Stimulated activated CD4-positive, alpha-beta T cell treated with anti-CD3 and anti-CD28 coated beads, Interleukin-4, amount 100 ng/mL, for 1 hour (primary cell): ENCODE results near the gene RPL13.
"Not testable (repeated sequence)": the region's sequence is repeated elsewhere in the genome, so short reads cannot be mapped to it uniquely, and the experiment has no call there.

Experiments
- DNase-seq: peaks from one replicate; pipeline ENCODE4 v3.0.0-alpha.2; 2020

RPL13 gene

DNA sequence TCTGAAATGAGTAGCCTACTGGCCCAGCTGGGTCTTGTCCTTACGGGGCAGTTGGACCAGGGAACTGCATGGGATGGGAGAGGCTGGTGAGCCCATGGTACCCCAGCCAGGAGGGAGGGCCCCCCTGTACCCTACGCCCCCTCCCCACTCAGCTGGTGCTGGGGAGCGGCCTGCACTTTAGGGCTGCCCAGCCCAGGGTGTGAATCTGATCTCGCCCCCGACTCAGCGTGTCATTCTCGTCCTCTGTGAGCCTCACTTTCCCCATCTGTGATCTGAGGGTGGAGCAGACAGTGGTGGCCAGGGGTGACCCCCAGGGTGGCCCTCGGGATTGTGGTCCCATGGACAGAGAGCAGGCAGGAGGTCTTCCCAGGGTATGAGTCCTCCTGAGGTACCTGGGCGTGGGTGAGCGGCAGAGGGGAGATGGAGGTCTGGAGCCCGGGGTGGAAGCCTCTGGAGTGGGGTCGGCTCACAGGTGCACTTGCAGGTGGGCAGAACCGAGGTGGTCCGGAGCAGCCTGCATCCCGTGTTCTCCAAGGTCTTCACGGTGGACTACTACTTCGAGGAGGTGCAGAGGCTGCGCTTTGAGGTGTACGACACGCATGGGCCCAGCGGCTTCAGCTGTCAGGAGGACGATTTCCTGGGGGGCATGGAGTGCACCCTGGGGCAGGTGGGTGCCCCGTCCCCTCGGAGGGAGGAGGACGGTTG, 16.7 kb downstream of the RPL13 start:
- DNase-seq = no peak

DNA sequence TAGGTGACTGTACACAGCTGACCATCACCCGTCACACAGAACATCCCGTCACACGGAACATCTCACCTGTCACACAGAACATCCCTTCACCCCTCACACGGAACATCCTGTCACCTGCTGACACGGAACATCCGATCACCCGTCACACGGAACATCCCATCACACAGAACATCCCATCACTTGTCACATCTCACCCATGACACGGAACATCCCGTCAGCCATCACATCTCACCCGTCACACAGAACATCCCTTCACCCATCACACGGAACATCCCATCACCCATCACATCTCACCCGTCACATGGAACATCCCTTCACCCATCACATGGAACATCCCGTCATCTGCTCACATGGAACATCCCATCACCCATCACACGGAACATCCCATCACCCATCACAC, 18.9 kb downstream of the RPL13 start:
- no peak for DNase-seq

DNA sequence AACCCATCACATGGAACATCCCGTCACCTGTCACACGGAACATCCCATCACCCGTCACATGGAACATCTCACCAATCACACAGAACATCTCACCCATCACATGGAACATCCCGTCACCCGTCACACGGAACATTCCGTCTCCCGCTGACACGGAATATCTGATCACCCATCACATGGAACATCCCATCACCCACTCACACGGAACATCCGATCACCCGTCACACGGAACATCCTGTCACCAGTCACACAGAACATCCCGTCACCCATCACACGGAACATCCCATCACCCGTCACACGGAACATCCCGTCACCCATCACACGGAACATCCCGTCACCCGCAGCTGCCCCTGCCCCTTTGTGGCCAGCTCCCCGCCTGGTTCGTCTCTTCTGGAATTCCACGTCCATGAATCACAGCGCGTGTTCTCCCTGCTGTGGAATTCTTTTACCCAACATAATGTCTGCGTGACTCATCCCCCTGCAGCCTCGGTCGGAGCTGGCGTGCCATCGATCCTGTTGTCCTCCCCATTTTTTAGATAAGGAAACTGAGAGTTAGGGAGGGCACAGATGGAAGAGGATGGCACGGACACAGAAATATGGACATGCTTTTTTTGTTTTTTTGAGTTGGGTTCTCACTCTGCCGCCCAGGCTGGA, 20.7 kb downstream of the RPL13 start:
- no peak for DNase-seq

DNA sequence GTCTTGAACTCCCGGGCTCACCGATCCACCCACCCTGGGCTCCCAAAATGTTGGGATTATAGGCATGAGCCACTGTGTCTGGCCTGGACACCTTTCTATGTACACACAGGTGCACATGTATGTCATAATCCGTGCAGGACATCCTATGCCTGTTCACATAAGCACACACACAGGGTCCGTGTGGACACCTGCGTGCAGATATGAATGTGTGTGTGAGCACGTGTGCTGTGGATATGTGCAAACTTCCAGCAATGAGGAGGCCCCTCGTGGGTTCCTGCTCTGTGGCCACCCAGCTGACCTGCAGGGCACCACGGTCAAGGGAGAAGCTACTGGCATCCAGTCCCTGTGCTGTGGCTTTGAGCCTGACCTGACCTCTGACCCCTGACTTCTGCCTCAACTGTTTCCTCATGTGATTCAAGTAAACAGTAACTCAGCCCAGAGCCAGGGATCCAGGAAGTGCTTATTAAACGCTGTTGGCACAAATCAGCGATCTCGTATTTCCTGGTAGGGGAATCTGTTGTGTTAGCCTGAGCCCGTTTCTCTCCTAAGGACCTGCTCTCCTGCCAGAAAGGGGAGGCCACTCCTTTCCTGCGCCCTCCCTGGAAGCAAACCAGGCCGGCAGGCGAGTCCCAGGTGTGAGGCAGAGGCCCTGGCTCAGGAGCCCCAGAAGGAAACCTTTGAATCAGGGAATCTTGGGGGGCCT, 21.5 kb downstream of the RPL13 start:
- no peak for DNase-seq

DNA sequence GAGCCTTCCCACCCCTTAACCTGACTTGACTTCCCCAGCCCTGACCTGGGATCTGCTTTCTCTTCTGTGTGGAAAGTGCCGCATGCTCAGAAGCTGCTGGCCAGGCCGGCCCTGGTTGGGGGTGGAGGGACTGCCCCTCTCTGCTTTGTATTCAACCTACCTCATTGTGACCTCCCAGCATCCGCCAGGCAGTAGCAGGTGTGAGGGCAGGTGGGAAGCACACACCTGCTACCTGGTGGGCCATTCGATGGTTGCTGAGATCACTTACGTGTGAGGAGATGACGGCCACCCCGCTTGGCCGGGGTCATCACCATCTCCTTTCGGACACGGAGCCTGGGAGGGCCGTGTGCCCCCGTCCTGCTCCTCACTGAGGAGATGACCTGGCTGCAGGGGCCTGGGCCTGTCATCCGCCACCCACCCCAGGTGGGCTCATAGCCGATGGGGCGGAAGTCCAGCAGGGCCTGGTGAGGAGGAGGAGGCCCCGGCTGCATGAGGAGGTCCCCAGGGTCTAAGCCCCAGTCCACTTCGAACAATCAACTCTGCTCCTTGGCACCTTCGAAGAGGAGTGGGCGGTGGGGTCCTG, 22.2 kb downstream of the RPL13 start:
- no peak for DNase-seq

DNA sequence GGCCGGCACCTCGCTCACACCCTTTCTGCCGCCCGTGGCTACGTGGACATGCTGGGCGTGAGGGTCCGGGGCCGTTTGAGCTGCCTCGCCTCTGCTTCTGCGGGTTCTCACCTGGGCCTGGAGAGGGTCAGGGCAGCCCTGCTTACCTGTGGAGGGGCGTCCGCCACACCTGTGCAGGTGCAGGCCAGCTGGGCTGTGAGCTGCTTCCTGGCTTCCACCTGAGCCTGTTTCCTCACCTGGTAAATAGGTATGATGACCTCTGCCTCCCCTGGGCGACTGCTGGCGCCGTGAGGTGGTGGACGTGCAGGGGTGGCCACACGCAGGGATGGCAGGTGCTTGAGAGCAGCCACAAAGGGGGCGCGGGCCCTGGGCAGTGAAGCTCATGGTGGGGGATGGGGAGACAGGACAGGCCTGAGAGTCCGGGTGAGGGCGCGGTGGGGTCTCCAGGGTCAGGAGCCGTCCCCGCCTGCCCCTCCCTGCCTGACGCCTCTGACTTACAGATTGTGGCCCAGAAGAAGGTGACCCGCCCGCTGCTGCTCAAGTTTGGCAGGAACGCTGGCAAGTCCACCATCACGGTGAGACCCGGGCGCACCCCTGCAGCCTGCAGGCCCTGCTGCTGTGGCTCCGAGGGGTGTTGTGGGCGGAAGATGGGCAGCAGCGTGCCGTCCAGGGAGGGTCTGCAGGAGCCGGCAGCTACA, 22.9 kb downstream of the RPL13 start:
- DNase-seq = no peak

DNA sequence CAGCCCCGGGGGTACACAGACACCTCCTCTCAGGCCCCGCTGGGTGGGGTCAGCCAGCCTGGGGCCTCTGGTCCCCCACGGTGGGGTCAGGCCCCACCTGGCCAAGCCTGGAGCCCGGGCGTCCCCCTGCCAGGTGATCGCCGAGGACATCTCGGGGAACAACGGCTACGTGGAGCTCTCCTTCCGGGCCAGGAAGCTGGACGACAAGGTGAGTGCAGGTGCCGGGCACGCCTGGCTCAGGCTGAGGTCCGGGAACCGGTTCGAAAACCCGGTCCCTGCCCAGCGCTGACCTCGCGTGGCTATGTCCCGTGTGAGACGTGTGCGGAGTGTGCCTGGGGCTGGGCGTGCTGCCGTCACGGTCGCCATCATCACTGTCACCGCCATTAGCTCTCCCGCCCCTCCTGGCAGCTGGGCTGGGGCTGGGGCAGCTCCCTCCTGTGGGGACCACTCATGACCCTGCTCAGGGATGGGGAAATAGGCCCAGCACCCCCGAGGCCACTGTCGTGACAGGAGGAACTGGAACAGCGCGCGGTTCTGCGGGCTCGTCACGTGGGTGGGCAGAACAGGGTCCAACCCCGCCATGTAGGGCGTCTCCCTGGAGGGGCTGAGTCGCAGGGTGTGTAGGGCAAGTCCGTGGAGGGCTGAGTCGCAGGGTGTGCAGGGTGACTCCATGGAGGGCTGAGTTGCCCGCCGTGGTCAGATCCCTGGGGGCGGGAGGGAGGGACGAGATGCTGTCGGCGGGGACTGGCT, 23.6 kb downstream of the RPL13 start:
- no peak for DNase-seq

DNA sequence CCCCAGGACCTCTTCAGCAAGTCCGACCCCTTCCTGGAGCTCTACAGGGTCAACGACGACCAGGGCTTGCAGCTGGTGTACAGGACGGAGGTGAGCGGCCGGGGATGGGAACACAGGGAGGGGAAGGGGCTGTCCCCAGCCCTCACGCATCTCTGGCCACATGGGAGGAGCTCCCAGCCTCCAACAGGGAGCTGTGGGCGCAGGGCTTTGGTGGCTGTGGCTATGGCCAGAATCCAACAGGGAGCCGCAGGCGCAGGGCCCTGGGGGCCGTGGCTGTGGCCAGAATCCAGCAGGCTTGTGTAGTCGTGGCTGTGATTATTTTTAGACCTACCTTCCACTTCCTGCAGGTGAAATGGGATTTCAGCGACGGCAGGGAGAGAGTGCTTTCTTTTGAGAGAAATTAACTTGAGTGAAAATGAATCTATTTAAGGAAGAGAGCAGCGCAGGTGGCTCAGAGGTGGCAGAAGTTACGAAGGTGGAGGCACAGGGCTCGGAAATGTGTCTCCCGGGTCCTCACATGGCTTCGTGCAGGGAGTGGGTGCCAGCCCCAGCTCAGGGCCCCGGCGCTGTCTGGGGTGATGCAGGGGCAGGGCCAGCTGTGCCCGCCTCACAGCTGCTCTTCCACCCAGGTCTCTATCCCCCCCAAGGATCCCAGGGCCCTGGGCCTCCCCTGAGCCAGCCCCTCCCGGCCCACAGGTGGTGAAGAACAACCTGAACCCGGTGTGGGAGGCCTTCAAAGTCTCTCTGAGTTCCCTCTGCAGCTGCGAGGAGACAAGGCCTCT, 24.5 kb downstream of the RPL13 start:
- no peak for DNase-seq

DNA sequence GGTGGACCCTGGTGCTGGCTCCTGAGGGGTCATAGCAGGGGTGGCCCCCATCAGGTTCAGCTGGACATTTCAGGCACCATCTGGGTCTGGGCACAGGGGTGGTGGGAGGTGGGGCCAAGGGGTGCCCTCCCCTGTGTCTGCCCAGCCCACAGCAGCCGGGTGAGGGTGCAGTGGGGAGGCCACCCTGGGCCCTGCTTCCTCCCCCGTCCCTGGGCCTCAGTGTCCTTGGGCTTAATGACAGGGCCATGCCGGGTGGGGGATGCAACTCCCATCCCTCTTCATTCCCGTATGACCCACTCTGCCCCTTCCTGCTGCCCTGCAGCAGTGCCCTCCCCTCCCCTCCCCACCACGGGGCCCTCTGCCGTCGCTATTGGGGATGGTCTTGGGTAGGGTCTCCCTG, 25.7 kb downstream of the RPL13 start:
- DNase-seq = no peak

DNA sequence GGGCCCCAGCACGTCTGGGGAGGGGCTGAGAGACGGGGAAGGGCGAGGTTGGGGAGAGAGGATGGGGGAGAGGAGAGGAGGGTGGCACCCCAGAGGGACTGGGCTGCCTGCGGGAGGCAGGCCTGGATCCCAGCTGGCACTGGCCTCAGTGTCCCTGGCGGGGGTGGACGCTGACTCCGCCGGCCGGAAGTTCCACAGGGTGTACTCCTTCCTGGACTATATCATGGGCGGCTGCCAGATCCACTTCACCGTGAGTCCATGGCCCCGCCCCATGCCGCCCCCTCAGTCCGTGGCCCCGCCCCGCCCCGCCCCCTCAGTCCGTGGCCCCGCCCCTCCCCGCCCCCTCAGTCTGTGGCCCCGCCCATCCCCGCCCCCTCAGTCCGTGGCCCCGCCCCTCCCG, 26.4 kb downstream of the RPL13 start:
- peak; percentile 26 for DNase-seq

DNA sequence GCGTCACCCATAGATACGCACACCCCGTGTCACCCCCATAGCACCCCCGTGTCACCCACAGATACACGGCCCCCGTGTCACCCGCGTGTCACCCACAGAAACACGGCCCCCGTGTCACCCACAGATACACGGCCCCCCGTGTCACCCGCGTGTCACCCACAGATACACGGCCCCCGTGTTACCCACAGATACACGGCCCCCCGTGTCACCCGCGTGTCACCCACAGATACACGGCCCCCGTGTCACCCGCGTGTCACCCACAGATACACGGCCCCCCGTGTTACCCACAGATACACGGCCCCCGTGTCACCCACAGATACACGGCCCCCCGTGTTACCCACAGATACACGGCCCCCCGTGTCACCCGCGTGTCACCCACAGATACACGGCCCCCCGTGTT, 27.2 kb downstream of the RPL13 start:
- not testable (repeated sequence) for DNase-seq

DNA sequence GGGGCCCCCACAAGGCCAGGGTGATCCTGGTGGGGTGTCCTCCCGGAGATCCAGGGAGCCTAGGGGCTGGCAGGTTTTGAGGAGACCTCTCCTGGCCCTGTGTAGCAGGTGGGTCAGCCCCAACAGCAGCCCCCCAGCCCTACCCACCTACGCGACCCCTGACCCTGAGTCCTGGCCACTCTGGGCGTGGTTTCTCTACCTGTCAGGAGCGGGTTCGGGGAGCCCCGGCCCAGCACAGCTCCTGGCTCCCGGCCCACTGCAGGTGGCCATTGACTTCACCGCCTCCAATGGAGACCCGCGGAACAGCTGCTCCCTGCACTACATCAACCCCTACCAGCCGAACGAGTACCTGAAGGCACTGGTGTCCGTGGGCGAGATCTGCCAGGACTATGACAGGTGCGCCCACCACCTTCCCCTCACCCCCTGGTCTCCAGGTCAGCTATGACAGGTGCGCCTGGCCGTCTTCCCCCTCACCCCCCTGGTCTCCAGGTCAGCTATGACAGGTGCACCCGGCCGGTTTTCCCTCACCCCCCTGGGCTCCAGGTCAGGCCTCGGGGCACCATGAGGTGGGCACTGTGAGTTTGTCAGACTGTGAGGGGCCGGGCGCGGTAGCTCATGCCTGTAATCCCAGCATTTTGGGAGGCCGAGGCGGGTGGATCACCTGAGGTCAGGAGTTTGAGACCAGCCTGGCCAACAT, 28.1 kb downstream of the RPL13 start:
- no peak for DNase-seq

DNA sequence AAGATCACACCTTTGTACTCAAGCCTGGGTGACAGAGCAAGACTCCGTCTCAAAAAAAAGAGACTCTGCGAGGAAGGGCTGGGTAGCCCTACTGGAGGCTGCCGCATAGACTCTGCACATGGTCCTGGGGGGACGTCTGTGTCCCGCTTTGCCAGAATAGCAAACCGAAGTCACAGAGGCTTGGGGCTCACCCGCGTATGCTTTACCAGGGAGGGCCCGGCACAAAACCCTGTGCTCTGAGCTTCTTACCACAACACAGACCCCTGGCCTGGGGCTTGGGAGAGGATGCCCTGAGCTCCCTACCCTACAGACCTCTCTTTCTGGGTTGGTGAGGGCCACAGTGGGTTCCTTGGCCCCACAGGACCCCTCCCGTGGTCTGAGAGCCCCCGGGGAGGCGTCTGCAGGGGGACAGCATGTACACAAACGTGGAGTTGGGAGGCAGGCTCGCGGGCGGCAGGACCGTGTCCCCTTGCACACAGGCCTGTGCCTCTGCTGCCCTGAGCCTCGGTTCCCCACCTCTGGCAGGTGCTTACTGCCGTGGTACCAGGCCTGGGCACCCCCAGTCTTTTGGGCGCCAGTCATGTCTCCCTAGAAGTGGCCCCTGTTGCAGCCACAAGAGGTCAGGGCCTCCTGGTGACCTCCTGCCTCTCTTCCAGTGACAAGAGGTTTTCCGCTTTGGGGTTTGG, 28.9 kb downstream of the RPL13 start:
- DNase-seq = no peak

DNA sequence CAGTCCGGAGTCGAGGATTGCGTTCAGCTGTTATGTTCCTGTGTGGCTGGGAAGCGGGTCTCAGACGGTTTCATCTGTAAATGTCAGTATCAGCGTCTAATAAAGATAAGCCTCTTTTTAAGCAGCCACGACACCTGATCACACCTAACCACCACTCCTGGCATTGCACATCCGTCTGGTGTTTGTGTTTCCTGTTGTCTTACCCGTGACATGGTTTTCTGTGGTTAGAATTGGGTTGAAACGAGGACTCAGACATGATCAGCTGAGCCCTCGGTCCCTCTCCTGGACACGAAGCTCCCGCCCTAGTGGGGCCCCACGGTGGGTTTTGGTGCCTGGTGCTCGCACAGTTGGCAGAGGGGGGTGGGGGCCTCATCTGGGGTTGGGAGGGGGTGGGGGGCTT, 33.4 kb downstream of the RPL13 start:
- no peak for DNase-seq

DNA sequence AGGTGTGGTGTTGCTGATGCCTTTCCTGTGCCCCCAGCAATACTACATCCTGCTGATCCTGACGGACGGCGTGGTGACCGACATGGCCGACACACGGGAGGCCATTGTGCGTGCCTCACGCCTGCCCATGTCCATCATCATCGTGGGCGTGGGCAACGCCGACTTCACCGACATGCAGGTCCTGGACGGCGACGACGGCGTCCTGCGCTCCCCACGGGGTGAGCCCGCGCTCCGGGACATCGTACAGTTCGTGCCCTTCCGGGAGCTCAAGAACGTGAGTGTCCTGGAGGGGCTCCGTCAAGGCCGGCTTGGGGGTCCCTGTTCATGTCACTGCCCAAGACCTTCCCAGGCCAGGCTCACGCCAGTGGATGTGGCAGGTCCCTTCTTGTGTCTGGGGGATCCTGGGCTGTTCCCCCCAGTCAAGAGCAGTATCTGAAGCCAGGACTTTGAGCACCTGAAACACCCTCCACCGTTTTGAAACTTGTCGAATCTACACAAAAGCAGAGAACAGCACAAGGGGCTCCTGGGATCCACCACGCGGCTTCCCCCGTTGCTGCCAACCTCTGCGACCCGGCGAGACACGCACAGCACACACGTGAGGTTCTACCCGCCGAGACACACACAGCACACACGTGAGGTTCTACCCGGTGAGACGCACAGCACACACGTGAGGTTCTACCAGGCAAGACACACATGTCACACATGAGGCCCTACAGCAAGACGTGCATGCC, 35.0 kb downstream of the RPL13 start:
- no peak for DNase-seq

DNA sequence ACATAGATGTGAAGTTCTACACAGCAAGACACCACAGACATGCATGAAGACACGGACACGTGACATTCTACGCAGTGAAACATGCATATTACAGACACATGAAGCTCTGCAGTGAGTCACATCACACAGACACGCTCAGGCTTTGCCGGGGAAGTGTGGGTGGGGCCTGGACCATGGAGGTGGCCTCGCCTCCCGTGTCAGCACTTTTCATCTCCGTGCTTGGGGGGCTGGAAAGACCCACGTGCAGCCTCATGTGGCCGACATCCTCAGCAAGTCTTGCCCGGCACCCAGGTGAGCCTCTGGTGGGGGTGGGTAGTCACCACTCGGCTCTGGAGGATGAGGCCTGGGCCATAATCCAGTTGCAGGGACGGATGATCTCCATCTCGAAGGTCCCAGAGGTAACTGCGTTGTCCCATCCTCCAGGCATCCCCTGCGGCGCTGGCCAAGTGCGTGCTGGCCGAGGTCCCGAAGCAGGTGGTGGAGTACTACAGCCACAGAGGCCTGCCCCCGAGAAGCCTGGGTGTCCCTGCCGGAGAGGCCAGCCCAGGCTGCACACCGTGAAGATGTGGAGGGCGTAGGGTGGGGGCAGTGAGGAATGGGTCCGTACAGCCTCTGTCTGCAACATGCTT, 35.7 kb downstream of the RPL13 start:
- no peak for DNase-seq

DNA sequence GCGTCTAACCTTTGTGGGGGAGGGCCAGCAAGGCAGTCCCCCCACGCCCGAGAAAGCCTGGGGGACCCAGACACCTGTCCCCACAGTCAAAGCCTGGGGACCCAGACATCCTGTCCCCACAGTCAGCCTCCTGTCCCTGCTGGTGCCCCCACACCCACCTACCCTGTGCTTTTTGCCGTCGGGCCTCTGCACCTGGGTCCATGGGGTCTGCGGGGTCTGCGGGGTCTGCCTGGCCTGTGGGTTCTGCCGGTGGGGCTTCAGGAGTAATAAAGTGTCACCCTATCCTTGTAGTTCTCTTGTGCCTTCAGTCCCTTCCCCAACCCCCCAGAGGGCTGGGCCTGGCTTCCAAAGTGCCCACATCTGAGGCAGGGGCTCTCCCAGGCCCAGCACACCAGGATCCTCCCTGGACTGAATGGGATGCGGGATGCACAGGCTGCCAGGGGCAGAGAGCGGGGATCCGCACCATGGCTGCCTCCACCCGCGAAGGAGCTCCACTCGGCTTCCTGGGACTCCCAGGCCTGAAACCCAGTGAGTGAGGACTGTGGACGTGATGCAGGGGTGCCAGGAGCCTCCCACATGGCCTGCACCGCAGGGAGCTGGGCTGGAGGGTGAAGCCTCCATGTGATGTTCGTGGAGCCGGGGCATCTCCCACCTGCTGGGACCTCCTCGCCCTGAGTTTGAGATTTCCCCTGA, 36.6 kb downstream of the RPL13 start:
- DNase-seq = no peak

DNA sequence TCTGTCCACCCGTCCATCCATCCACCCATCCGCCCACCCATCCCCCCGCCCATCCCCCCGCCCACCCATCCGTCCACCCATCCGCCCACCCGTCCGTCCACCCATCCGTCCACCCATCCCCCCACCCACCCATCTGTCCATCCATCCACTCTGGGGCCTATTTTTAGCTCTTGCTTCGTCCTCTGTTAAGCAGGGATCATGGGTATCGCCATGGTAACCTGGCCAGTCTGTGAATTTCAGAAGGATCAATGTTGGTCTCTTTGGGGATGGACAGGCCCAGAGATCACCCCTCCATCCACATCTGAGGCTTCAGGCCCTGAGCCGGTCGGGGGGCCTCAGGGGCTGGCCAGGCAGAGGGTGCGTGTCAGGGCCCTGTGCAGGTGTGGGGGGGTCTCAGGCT, 37.7 kb downstream of the RPL13 start:
- no peak for DNase-seq

DNA sequence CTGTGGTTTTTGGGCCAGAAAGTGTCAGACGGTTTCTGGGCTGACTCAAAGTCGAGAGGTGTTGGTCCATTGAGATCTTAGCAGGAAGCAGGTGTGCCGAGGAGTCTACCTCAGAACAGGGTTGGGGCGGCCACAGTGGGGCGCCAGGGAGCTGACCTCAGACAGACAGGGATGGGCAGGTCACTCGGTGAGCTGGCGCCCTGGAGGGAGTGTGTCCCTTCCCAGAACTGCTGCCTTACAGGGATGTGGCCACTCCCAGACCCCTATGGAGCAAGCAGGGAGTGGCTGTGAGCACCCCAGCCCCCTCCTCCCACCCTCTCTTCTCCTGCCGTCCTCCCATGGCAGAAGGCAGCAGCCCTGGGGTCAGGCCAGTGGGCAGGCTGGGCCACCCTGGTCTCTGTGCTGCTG, 39.0 kb downstream of the RPL13 start:
- DNase-seq = peak; percentile 22
